CD14-positive monocyte (primary cell): ENCODE results near the gene DLGAP1. TPM values are rescaled to one million over a fixed set of nuclear protein-coding genes. Genes with fewer than 3 reads are reported as not detected.
A peak's percentile ranks its signal among the peaks of the same experiment; 100 is the strongest.

Source experiments
- DNase-seq, 3 donors: peaks; one replicate each; pipeline ENCODE4 v3.0.0-alpha.2; 2011 to 2022
- H2AFZ ChIP-seq: 2 replicates; pipeline ENCODE4 v1.6.0; 2012; ENCODE audit warnings: mild to moderate bottlenecking, low read depth, low read length, inconsistent platforms; ENCODE audit not compliant: insufficient read depth, poor library complexity, severe bottlenecking
- H3K27ac ChIP-seq, 2 donors: 1 replicate in 1 of 2; 2 replicates in 1 of 2; pipeline ENCODE4 v1.5.1; 2012 to 2013; ENCODE audit warnings: low read length in 2 of 2, control low read depth in 1 of 2, inconsistent platforms in 1 of 2, low read depth in 1 of 2, mild to moderate bottlenecking in 1 of 2
- H3K27me3 ChIP-seq, 2 donors: one replicate each; pipeline versions ENCODE4 v1.6.0 to v1.6.1; 2011 to 2013; ENCODE audit warnings: low read length in 2 of 2; ENCODE audit not compliant: control insufficient read depth in 2 of 2, insufficient read depth in 2 of 2
- H3K36me3 ChIP-seq, 2 donors: replicated peaks in 1 of 2; 1 replicate in 1 of 2; 2 replicates in 1 of 2; pipeline versions ENCODE4 v1.5.1 to v1.6.1; 2012 to 2013; ENCODE audit warnings: low read length in 2 of 2, control low read depth in 1 of 2, inconsistent platforms in 1 of 2, mild to moderate bottlenecking in 1 of 2; ENCODE audit not compliant: insufficient read depth in 2 of 2, control insufficient read depth in 1 of 2
- H3K4me1 ChIP-seq, 2 donors: 1 replicate in 1 of 2; 2 replicates in 1 of 2; pipeline versions ENCODE4 v1.5.1 to v1.6.1; 2012 to 2013; ENCODE audit warnings: low read length in 2 of 2, control low read depth in 1 of 2, inconsistent platforms in 1 of 2, mild to moderate bottlenecking in 1 of 2, moderate library complexity in 1 of 2; ENCODE audit not compliant: insufficient read depth in 2 of 2, control insufficient read depth in 1 of 2
- H3K4me2 ChIP-seq: replicated peaks from 2 replicates; pipeline ENCODE3; 2012; ENCODE audit warnings: low read length, moderate library complexity, mild to moderate bottlenecking; ENCODE audit not compliant: poor library complexity, severe bottlenecking; ENCODE audit errors: extremely low read depth
- H3K4me3 ChIP-seq, 3 experiments: fragments of 200-600 bp in 1 of 3; sonication (generic) in 1 of 3; replicated peaks in 1 of 3; 1 replicate in 2 of 3; 2 replicates in 1 of 3; pipeline ENCODE4 v1.5.1; 2011 to 2013; ENCODE audit warnings: low read length in 3 of 3, mild to moderate bottlenecking in 3 of 3, control low read depth in 2 of 3, low read depth in 2 of 3, inconsistent platforms in 1 of 3, moderate library complexity in 1 of 3
- H3K79me2 ChIP-seq: 2 replicates; pipeline ENCODE4 v1.6.0; 2012; ENCODE audit warnings: mild to moderate bottlenecking, control low read depth, inconsistent platforms, low read length, moderate library complexity; ENCODE audit not compliant: insufficient read depth
- H3K9ac ChIP-seq: 2 replicates; pipeline ENCODE4 v1.6.0; 2017; ENCODE audit warnings: low read length, mild to moderate bottlenecking; ENCODE audit not compliant: insufficient read depth, poor library complexity, severe bottlenecking
- H3K9me3 ChIP-seq, 2 donors: replicated peaks in 1 of 2; 1 replicate in 1 of 2; 2 replicates in 1 of 2; pipeline versions ENCODE4 v1.5.1 to v1.6.1; 2012 to 2013; ENCODE audit warnings: low read length in 2 of 2, control low read depth in 1 of 2; ENCODE audit not compliant: control insufficient read depth in 1 of 2, insufficient read depth in 1 of 2
- H4K20me1 ChIP-seq: 2 replicates; pipeline ENCODE4 v1.6.0; 2012; ENCODE audit warnings: mild to moderate bottlenecking, low read length, control low read depth, moderate library complexity; ENCODE audit not compliant: insufficient read depth
- H3K27ac Mint-ChIP-seq, 7 donors: one replicate each; pipeline ENCODE4 v1.8.0; 2020; ENCODE audit warnings: mild to moderate bottlenecking in 7 of 7, mixed read lengths in 7 of 7, moderate library complexity in 6 of 7, inconsistent platforms in 2 of 7
- H3K27me3 Mint-ChIP-seq, 3 donors: one replicate each; pipeline ENCODE4 v1.8.0; 2021 to 2022; ENCODE audit warnings: low read depth in 3 of 3, mild to moderate bottlenecking in 3 of 3, mixed read lengths in 3 of 3, moderate library complexity in 3 of 3, inconsistent platforms in 1 of 3
- H3K36me3 Mint-ChIP-seq, 2 donors: one replicate each; pipeline ENCODE4 v1.8.0; 2020; ENCODE audit warnings: mixed read lengths in 2 of 2, inconsistent platforms in 1 of 2, mild to moderate bottlenecking in 1 of 2
- H3K4me1 Mint-ChIP-seq: one replicate; pipeline ENCODE4 v1.8.0; 2020; ENCODE audit warnings: mild to moderate bottlenecking, mixed read lengths
- H3K4me3 Mint-ChIP-seq, 2 donors: one replicate each; pipeline ENCODE4 v1.8.0; 2020; ENCODE audit warnings: mild to moderate bottlenecking in 2 of 2, mixed read lengths in 2 of 2, moderate library complexity in 1 of 2
- H3K9me3 Mint-ChIP-seq, 7 donors: one replicate each; pipeline ENCODE4 v1.8.0; 2020 to 2022; ENCODE audit warnings: mixed read lengths in 7 of 7, mild to moderate bottlenecking in 6 of 7, moderate library complexity in 6 of 7, inconsistent platforms in 2 of 7
- WGBS: methylation state at CpG from one replicate; pipeline ENCODE4 v1.1.5; 2013; ENCODE audit warnings: missing lambda C conversion rate; ENCODE audit not compliant: insufficient coverage; 5-methylcytosine and 5-hydroxymethylcytosine counted together
- intact Hi-C, 2 donors: fragments of 100-400 bp; cut with micrococcal nuclease; formaldehyde crosslinking; loops; one replicate each; pipeline versions ENCODE4 v1.15.0 to v1.15.1; 2023
- polyA plus RNA-seq, 3 donors: library from polyadenylated mRNA; depleted of rRNA in 1 of 3; unstranded in 2 of 3; stranded (reverse) in 1 of 3; fragments of 300-500 nt in 2 of 3; fragments of >200 nt in 1 of 3; fragmentation: Illumina TruSeq in 2 of 3; gene quantifications; 1 replicate in 2 of 3; 2 replicates in 1 of 3; pipeline ENCODE4 v1.2.3, GENCODE V29; 2012 to 2021
- TF ChIP-seq, protein P1 (sequence below): fragments of 200-600 bp; IDR thresholded peaks from one replicate; pipeline ENCODE4 v1.8.0; 2022; ENCODE audit warnings: antibody characterized with exemption, mild to moderate bottlenecking

The DLGAP1 gene
- polyA plus RNA-seq, 3 donors: 0.09 to 0.42 TPM; not detected in 1

- H3K9me3 Mint-ChIP-seq: peaks cover 0 to 3% (median 0%) of the 10 kb centered on the region in 7 donors
- WGBS: 11% methylated on average over 8 of the region's 8 CpGs
- peak overlapping the region in 1 of 3 experiments; percentile 22 for H3K4me3 ChIP-seq
- H3K4me1 ChIP-seq: peaks cover 37 to 60% of the 10 kb centered on the region in 2 donors
- H3K79me2 ChIP-seq: no peaks in the 10 kb centered on the region
- peaks cover 2 to 3% (median 2%) of the 10 kb centered on the region in 3 donors for H3K27me3 Mint-ChIP-seq
- H3K27ac Mint-ChIP-seq: peak overlapping the region; percentile 84 to 96 (median 94)
- H3K36me3 ChIP-seq: no peaks in the 10 kb centered on the region
- H3K9ac ChIP-seq: no peak overlapping the region
- TF ChIP-seq, protein P1, sequence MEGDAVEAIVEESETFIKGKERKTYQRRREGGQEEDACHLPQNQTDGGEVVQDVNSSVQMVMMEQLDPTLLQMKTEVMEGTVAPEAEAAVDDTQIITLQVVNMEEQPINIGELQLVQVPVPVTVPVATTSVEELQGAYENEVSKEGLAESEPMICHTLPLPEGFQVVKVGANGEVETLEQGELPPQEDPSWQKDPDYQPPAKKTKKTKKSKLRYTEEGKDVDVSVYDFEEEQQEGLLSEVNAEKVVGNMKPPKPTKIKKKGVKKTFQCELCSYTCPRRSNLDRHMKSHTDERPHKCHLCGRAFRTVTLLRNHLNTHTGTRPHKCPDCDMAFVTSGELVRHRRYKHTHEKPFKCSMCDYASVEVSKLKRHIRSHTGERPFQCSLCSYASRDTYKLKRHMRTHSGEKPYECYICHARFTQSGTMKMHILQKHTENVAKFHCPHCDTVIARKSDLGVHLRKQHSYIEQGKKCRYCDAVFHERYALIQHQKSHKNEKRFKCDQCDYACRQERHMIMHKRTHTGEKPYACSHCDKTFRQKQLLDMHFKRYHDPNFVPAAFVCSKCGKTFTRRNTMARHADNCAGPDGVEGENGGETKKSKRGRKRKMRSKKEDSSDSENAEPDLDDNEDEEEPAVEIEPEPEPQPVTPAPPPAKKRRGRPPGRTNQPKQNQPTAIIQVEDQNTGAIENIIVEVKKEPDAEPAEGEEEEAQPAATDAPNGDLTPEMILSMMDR: no peak
- no peaks in the 10 kb centered on the region for H3K36me3 Mint-ChIP-seq
- H3K27me3 ChIP-seq: no peaks in the 10 kb centered on the region
- peak overlapping the region; percentile 9 to 81 for H3K4me3 Mint-ChIP-seq
- peak; percentile 66 to 72 (median 66) for DNase-seq
- peak overlapping the region; percentile 53 to 79 for H3K27ac ChIP-seq
- peak overlapping the region; percentile 38 for H3K4me2 ChIP-seq
- H2AFZ ChIP-seq: peak overlapping the region; percentile 68
- no peaks in the 10 kb centered on the region for H4K20me1 ChIP-seq
- no peaks in the 10 kb centered on the region for H3K9me3 ChIP-seq
- peaks cover 57% of the 10 kb centered on the region for H3K4me1 Mint-ChIP-seq
- intact Hi-C loops: loop anchor here in 1 of 2 donors (5.0 kb wide), 1 partner anchor 36 kb away; no protein-coding TSS in a partner anchor
These were observed 744.3 kb downstream of the DLGAP1 start for GRCh38 chr18:3710712-3711301.

- H3K4me1 Mint-ChIP-seq: peaks cover 48% of the 10 kb centered on the region
- TF ChIP-seq, protein P1: no peak
- no peak overlapping the region for H3K27ac ChIP-seq
- H4K20me1 ChIP-seq: no peaks in the 10 kb centered on the region
- H3K79me2 ChIP-seq: no peaks in the 10 kb centered on the region
- intact Hi-C loops: loop anchor here (10.0 kb wide), 2 partner anchors 166 to 286 kb away; no protein-coding TSS in a partner anchor
- no peaks in the 10 kb centered on the region for H3K27me3 ChIP-seq
- H3K36me3 ChIP-seq: no peaks in the 10 kb centered on the region
- peaks cover 37 to 51% of the 10 kb centered on the region in 2 donors for H3K4me1 ChIP-seq
- H3K9ac ChIP-seq: no peak overlapping the region
- H3K36me3 Mint-ChIP-seq: no peaks in the 10 kb centered on the region
- no peak overlapping the region for H2AFZ ChIP-seq
- no peak overlapping the region for H3K4me3 Mint-ChIP-seq
- H3K4me2 ChIP-seq: no peak overlapping the region
- WGBS: 31% methylated on average over 2 of the region's 4 CpGs
- H3K27ac Mint-ChIP-seq: peak overlapping the region in 1 of 7 donors; percentile 26
- H3K27me3 Mint-ChIP-seq: peaks cover 0 to 2% (median 2%) of the 10 kb centered on the region in 3 donors
- DNase-seq: no peak
- peaks cover 0 to 3% (median 0%) of the 10 kb centered on the region in 7 donors for H3K9me3 Mint-ChIP-seq
- no peak overlapping the region for H3K4me3 ChIP-seq
- H3K9me3 ChIP-seq: no peaks in the 10 kb centered on the region
These were observed 745.9 kb downstream of the DLGAP1 start for GRCh38 chr18:3709205-3709604.
